ENCODE results near the gene ACSL1. TPM values are rescaled to one million over a fixed set of nuclear protein-coding genes. Genes with fewer than 3 reads are reported as not detected.

The ACSL1 gene
- total and polyA plus RNA-seq, 2 of the 8 experiments (the other 6 are each of a cell fraction or from before 2014, with no cell fraction given): 2.3 to 8.7 TPM

DNA sequence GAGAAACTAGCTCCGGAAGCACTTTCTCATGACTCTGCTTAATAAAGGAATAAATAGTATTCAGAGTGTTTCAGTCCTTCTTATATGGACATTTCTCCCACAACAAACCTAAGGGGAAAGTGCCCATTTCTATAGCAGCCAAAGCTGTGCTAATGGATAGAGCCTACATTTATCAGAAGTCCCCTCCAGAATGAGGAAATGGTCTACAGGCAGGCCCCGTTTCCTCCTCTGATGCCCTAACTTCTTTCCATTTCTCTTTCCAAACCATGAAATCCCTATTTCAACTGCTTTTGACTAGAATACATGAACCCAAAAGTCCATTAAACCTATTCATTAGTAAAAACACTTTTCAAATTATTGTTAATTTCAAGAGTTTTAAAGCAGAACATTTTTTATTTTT, 4.5 kb downstream of the ACSL1 start (continued):
- TF ChIP-seq CBX5 (IDR thresholded peaks at IDR 0.05; ENCODE audit: low read depth, low read length): no peak
- TF ChIP-seq PHF8 (conservative IDR thresholded peaks at IDR 0.05; ENCODE audit: low read depth, low read length): no peak
- no peak for TF ChIP-seq SUZ12 (IDR thresholded peaks at IDR 0.05; ENCODE audit: low read length)

Measured in H1 (cell line).